HEK293 (cell line): ENCODE results near the gene AP1S1.

Source experiments
- KLF10 ChIP-seq: fragments of 450-650 bp; IDR thresholded peaks from 2 replicates; pipeline ENCODE4 v1.5.1; 2018; ENCODE audit warnings: missing biosample characterization, mild to moderate bottlenecking, missing genetic modification characterization
- MZF1 ChIP-seq: fragments of 450-650 bp; formaldehyde crosslinking; IDR thresholded peaks from 2 replicates; pipeline ENCODE4 v1.5.1; 2017; ENCODE audit warnings: missing biosample characterization, missing genetic modification characterization, borderline replicate concordance
- SP2 ChIP-seq: fragments of 450-650 bp; formaldehyde crosslinking; IDR thresholded peaks from 2 replicates; pipeline ENCODE4 v1.5.1; 2016; ENCODE audit warnings: missing biosample characterization, missing genetic modification characterization
- ZBTB20 ChIP-seq: fragments of 450-650 bp; formaldehyde crosslinking; IDR thresholded peaks from 2 replicates; pipeline ENCODE4 v1.5.1; 2016; ENCODE audit warnings: missing biosample characterization, missing genetic modification characterization
- ZEB2 ChIP-seq: fragments of 450-650 bp; formaldehyde crosslinking; IDR thresholded peaks from 2 replicates; pipeline ENCODE4 v1.5.1; 2016; ENCODE audit warnings: missing biosample characterization, missing genetic modification characterization
- ZFP3 ChIP-seq: fragments of 450-650 bp; formaldehyde crosslinking; IDR thresholded peaks from 2 replicates; pipeline ENCODE4 v1.5.1; 2016; ENCODE audit warnings: low read depth, missing biosample characterization, missing genetic modification characterization
- ZNF132 ChIP-seq: fragments of 450-650 bp; formaldehyde crosslinking; IDR thresholded peaks from 2 replicates; pipeline ENCODE4 v1.5.1; 2017; ENCODE audit warnings: missing biosample characterization, missing genetic modification characterization, borderline replicate concordance
- ZNF138 ChIP-seq: fragments of 450-650 bp; formaldehyde crosslinking; IDR thresholded peaks from 2 replicates; pipeline ENCODE4 v1.5.1; 2016; ENCODE audit warnings: missing biosample characterization, missing genetic modification characterization, borderline replicate concordance
- ZNF169 ChIP-seq: fragments of 450-650 bp; formaldehyde crosslinking; IDR thresholded peaks from 2 replicates; pipeline ENCODE4 v1.5.1; 2016; ENCODE audit warnings: missing biosample characterization, missing genetic modification characterization
- ZNF175 ChIP-seq: fragments of 450-650 bp; formaldehyde crosslinking; IDR thresholded peaks from 2 replicates; pipeline ENCODE4 v1.5.1; 2016; ENCODE audit warnings: missing biosample characterization, missing genetic modification characterization
- ZNF223 ChIP-seq: fragments of 450-650 bp; formaldehyde crosslinking; IDR thresholded peaks from 2 replicates; pipeline ENCODE4 v1.5.1; 2016; ENCODE audit warnings: missing biosample characterization, missing genetic modification characterization
- ZNF292 ChIP-seq: fragments of 450-650 bp; formaldehyde crosslinking; IDR thresholded peaks from 2 replicates; pipeline ENCODE4 v1.5.1; 2016; ENCODE audit warnings: low read depth, missing biosample characterization, missing genetic modification characterization, borderline replicate concordance
- ZNF324 ChIP-seq: fragments of 450-650 bp; formaldehyde crosslinking; IDR thresholded peaks from 2 replicates; pipeline ENCODE4 v1.5.1; 2016; ENCODE audit warnings: missing biosample characterization, missing genetic modification characterization
- ZNF335 ChIP-seq: fragments of 450-650 bp; formaldehyde crosslinking; conservative IDR thresholded peaks from 2 replicates; pipeline ENCODE4 v1.5.1; 2016; ENCODE audit warnings: missing biosample characterization, missing genetic modification characterization
- ZNF350 ChIP-seq: fragments of 450-650 bp; formaldehyde crosslinking; IDR thresholded peaks from 2 replicates; pipeline ENCODE4 v1.5.0; 2017; ENCODE audit warnings: missing biosample characterization, mild to moderate bottlenecking, missing genetic modification characterization
- ZNF501 ChIP-seq: fragments of 450-650 bp; formaldehyde crosslinking; IDR thresholded peaks from 2 replicates; pipeline ENCODE4 v1.5.1; 2016; ENCODE audit warnings: missing biosample characterization, missing genetic modification characterization
- ZNF530 ChIP-seq: fragments of 450-650 bp; formaldehyde crosslinking; IDR thresholded peaks from 2 replicates; pipeline ENCODE4 v1.5.1; 2016; ENCODE audit warnings: low read depth, missing biosample characterization, missing genetic modification characterization
- ZNF549 ChIP-seq: fragments of 450-650 bp; IDR thresholded peaks from 2 replicates; pipeline ENCODE4 v1.5.1; 2018; ENCODE audit warnings: missing biosample characterization, missing genetic modification characterization, mild to moderate bottlenecking, inconsistent platforms, moderate library complexity
- ZNF600 ChIP-seq: fragments of 450-650 bp; formaldehyde crosslinking; IDR thresholded peaks from 2 replicates; pipeline ENCODE4 v1.5.1; 2016; ENCODE audit warnings: missing biosample characterization, missing genetic modification characterization
- ZNF624 ChIP-seq: fragments of 450-650 bp; formaldehyde crosslinking; IDR thresholded peaks from 2 replicates; pipeline ENCODE4 v1.5.1; 2017; ENCODE audit warnings: missing biosample characterization, missing genetic modification characterization
- ZNF626 ChIP-seq: fragments of 450-650 bp; sonication (Bioruptor Pico); formaldehyde crosslinking; IDR thresholded peaks from 2 replicates; pipeline ENCODE4 v1.5.1; 2018; ENCODE audit warnings: missing biosample characterization, missing genetic modification characterization, inconsistent platforms
- ZNF629 ChIP-seq: fragments of 450-650 bp; formaldehyde crosslinking; IDR thresholded peaks from 2 replicates; pipeline ENCODE4 v1.5.1; 2017; ENCODE audit warnings: missing biosample characterization, missing genetic modification characterization
- ZNF660 ChIP-seq: fragments of 450-650 bp; IDR thresholded peaks from 2 replicates; pipeline ENCODE4 v1.5.1; 2018; ENCODE audit warnings: missing biosample characterization, mild to moderate bottlenecking, missing genetic modification characterization
- TF ChIP-seq, protein P1 (sequence below): fragments of 450-650 bp; formaldehyde crosslinking; IDR thresholded peaks from 2 replicates; pipeline ENCODE4 v1.5.1; 2016; ENCODE audit warnings: missing biosample characterization, missing genetic modification characterization
- TF ChIP-seq, protein P2 (sequence below): fragments of 450-650 bp; formaldehyde crosslinking; IDR thresholded peaks from 2 replicates; pipeline ENCODE4 v1.5.1; 2016; ENCODE audit warnings: missing biosample characterization, missing genetic modification characterization
- TF ChIP-seq, protein P3 (sequence below): IDR thresholded peaks from 2 replicates; pipeline ENCODE4 v1.6.1; 2011; ENCODE audit warnings: mild to moderate bottlenecking, low read depth, low read length, borderline replicate concordance
- TF ChIP-seq, protein P4 (sequence below): fragments of 450-650 bp; formaldehyde crosslinking; IDR thresholded peaks from 2 replicates; pipeline ENCODE4 v1.5.1; 2016; ENCODE audit warnings: missing biosample characterization, missing genetic modification characterization
- TF ChIP-seq, protein P5 (sequence below): fragments of 450-650 bp; formaldehyde crosslinking; IDR thresholded peaks from 2 replicates; pipeline ENCODE4 v1.5.0; 2017; ENCODE audit warnings: missing biosample characterization, missing genetic modification characterization, borderline replicate concordance
- TF ChIP-seq, protein P6 (sequence below): fragments of 450-650 bp; formaldehyde crosslinking; IDR thresholded peaks from 2 replicates; pipeline ENCODE4 v1.5.1; 2016; ENCODE audit warnings: missing biosample characterization, missing genetic modification characterization, low read depth

Gene AP1S1

DNA sequence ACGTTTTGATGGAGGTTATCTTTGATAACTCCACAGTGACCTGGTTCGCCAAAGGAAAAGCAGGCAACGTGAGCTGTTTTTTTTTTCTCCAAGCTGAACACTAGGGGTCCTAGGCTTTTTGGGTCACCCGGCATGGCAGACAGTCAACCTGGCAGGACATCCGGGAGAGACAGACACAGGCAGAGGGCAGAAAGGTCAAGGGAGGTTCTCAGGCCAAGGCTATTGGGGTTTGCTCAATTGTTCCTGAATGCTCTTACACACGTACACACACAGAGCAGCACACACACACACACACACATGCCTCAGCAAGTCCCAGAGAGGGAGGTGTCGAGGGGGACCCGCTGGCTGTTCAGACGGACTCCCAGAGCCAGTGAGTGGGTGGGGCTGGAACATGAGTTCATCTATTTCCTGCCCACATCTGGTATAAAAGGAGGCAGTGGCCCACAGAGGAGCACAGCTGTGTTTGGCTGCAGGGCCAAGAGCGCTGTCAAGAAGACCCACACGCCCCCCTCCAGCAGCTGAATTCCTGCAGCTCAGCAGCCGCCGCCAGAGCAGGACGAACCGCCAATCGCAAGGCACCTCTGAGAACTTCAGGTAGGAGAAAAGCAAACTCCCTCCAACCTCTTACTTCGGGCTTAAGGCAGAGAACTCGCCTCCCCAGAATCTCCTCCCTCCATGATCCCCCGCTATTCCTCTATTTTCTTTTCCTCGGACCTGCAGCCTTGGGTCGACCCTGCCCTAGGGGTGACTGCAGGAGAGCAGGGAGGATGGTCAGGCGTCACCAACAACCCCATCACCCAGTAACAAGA, 27.4 kb upstream of the AP1S1 start, which contains the start of gene SERPINE1 (continued):
- TF ChIP-seq ZNF626 = no peak
- TF ChIP-seq, protein P1, sequence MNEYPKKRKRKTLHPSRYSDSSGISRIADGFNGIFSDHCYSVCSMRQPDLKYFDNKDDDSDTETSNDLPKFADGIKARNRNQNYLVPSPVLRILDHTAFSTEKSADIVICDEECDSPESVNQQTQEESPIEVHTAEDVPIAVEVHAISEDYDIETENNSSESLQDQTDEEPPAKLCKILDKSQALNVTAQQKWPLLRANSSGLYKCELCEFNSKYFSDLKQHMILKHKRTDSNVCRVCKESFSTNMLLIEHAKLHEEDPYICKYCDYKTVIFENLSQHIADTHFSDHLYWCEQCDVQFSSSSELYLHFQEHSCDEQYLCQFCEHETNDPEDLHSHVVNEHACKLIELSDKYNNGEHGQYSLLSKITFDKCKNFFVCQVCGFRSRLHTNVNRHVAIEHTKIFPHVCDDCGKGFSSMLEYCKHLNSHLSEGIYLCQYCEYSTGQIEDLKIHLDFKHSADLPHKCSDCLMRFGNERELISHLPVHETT (tag by site-specific recombination) = no peak
- TF ChIP-seq ZFP3 (tag by site-specific recombination) = no peak
- TF ChIP-seq, protein P2, sequence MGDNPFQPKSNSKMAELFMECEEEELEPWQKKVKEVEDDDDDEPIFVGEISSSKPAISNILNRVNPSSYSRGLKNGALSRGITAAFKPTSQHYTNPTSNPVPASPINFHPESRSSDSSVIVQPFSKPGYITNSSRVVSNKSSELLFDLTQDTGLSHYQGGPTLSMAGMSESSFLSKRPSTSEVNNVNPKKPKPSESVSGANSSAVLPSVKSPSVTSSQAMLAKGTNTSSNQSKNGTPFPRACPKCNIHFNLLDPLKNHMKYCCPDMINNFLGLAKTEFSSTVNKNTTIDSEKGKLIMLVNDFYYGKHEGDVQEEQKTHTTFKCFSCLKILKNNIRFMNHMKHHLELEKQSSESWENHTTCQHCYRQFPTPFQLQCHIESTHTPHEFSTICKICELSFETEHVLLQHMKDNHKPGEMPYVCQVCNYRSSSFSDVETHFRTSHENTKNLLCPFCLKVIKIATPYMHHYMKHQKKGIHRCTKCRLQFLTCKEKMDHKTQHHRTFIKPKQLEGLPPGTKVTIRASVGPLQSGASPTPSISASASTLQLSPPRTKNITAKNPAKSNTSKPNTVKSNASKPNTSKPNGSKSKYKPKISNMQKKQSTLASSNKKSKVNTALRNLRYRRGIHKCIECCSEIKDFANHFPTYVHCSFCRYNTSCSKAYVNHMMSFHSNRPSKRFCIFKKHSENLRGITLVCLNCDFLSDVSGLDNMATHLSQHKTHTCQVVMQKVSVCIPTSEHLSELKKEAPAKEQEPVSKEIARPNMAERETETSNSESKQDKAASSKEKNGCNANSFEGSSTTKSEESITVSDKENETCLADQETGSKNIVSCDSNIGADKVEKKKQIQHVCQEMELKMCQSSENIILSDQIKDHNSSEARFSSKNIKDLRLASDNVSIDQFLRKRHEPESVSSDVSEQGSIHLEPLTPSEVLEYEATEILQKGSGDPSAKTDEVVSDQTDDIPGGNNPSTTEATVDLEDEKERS (tag by site-specific recombination) = no peak
- TF ChIP-seq ZNF549 (tag by site-specific recombination) = no peak
- TF ChIP-seq ZNF350 (tag by site-specific recombination) = no peak
- TF ChIP-seq, protein P3, sequence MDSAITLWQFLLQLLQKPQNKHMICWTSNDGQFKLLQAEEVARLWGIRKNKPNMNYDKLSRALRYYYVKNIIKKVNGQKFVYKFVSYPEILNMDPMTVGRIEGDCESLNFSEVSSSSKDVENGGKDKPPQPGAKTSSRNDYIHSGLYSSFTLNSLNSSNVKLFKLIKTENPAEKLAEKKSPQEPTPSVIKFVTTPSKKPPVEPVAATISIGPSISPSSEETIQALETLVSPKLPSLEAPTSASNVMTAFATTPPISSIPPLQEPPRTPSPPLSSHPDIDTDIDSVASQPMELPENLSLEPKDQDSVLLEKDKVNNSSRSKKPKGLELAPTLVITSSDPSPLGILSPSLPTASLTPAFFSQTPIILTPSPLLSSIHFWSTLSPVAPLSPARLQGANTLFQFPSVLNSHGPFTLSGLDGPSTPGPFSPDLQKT = no peak
- no peak for TF ChIP-seq ZNF629 (tag by site-specific recombination)
- TF ChIP-seq ZNF324 (tag by site-specific recombination) = 0 out of 2 replicates have a peak, but pooled peaks have one; percentile 60
- peak; percentile 66; the same call in 1 of the 2 replicates for TF ChIP-seq ZNF223
- peak; percentile 93 for TF ChIP-seq ZNF335 (tag by site-specific recombination)
- TF ChIP-seq, protein P4, sequence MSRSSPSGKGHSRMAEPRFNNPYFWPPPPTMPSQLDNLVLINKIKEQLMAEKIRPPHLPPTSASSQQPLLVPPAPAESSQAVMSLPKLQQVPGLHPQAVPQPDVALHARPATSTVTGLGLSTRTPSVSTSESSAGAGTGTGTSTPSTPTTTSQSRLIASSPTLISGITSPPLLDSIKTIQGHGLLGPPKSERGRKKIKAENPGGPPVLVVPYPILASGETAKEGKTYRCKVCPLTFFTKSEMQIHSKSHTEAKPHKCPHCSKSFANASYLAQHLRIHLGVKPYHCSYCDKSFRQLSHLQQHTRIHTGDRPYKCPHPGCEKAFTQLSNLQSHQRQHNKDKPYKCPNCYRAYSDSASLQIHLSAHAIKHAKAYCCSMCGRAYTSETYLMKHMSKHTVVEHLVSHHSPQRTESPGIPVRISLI = no peak; the same call in none of the 2 replicates
- TF ChIP-seq, protein P5, sequence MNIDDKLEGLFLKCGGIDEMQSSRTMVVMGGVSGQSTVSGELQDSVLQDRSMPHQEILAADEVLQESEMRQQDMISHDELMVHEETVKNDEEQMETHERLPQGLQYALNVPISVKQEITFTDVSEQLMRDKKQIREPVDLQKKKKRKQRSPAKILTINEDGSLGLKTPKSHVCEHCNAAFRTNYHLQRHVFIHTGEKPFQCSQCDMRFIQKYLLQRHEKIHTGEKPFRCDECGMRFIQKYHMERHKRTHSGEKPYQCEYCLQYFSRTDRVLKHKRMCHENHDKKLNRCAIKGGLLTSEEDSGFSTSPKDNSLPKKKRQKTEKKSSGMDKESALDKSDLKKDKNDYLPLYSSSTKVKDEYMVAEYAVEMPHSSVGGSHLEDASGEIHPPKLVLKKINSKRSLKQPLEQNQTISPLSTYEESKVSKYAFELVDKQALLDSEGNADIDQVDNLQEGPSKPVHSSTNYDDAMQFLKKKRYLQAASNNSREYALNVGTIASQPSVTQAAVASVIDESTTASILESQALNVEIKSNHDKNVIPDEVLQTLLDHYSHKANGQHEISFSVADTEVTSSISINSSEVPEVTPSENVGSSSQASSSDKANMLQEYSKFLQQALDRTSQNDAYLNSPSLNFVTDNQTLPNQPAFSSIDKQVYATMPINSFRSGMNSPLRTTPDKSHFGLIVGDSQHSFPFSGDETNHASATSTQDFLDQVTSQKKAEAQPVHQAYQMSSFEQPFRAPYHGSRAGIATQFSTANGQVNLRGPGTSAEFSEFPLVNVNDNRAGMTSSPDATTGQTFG (tag by site-specific recombination) = no peak
- TF ChIP-seq ZNF600 (tag by site-specific recombination) = peak; percentile 62
- TF ChIP-seq ZNF292 = no peak
- peak; percentile 53 for TF ChIP-seq SP2 (tag by site-specific recombination)
- TF ChIP-seq, protein P6, sequence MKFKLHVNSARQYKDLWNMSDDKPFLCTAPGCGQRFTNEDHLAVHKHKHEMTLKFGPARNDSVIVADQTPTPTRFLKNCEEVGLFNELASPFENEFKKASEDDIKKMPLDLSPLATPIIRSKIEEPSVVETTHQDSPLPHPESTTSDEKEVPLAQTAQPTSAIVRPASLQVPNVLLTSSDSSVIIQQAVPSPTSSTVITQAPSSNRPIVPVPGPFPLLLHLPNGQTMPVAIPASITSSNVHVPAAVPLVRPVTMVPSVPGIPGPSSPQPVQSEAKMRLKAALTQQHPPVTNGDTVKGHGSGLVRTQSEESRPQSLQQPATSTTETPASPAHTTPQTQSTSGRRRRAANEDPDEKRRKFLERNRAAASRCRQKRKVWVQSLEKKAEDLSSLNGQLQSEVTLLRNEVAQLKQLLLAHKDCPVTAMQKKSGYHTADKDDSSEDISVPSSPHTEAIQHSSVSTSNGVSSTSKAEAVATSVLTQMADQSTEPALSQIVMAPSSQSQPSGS (tag by site-specific recombination) = no peak
- no peak for TF ChIP-seq ZNF530
- no peak for TF ChIP-seq MZF1 (tag by site-specific recombination)
- TF ChIP-seq KLF10 (tag by site-specific recombination) = peak; percentile 58; the same call in 1 of the 2 replicates
- 0 out of 2 replicates have a peak, but pooled peaks have one; percentile 53 for TF ChIP-seq ZEB2 (tag by site-specific recombination)
- TF ChIP-seq ZNF624 (tag by site-specific recombination) = no peak
- TF ChIP-seq ZBTB20 = peak; percentile 16; the same call in 1 of the 2 replicates
- no peak for TF ChIP-seq ZNF169 (tag by site-specific recombination)
- TF ChIP-seq ZNF138 (tag by site-specific recombination) = no peak
- TF ChIP-seq ZNF501 (tag by site-specific recombination) = peak; percentile 43; the same call in 1 of the 2 replicates
- TF ChIP-seq ZNF175 (tag by site-specific recombination) = no peak
- TF ChIP-seq ZNF132 (tag by site-specific recombination) = no peak
- no peak; the same call in none of the 2 replicates for TF ChIP-seq ZNF660
